Lower lobe of right lung (tissue), 2 donors: ENCODE data around the gene GSG1L. TPM values are rescaled to one million over a fixed set of nuclear protein-coding genes. Genes with fewer than 3 reads are reported as not detected.

Experiments
- ATAC-seq, 2 donors: fragments of 200-7000 bp; cut with Tn5 transposase; one replicate each; pipeline ENCODE4 v1.9.1; 2020 to 2022; ENCODE audit warnings: mild to moderate bottlenecking in 2 of 2, moderate library complexity in 2 of 2
- DNase-seq: peaks from one replicate; pipeline ENCODE4 v3.0.0-alpha.2; 2020
- H3K27ac ChIP-seq: fragments of 200-600 bp; one replicate; pipeline ENCODE4 v1.8.0; 2022
- H3K27me3 ChIP-seq: fragments of 200-600 bp; one replicate; pipeline ENCODE4 v1.8.0; 2022; ENCODE audit warnings: low read depth
- H3K36me3 ChIP-seq: fragments of 200-600 bp; one replicate; pipeline ENCODE4 v1.8.0; 2022; ENCODE audit warnings: mild to moderate bottlenecking
- H3K4me1 ChIP-seq: fragments of 200-600 bp; one replicate; pipeline ENCODE4 v1.8.0; 2022
- H3K4me3 ChIP-seq: fragments of 200-600 bp; one replicate; pipeline ENCODE4 v1.8.0; 2022; ENCODE audit warnings: mild to moderate bottlenecking
- H3K9me3 ChIP-seq: fragments of 200-600 bp; one replicate; pipeline ENCODE4 v1.8.0; 2022
- CTCF ChIP-seq: fragments of 200-600 bp; IDR thresholded peaks from one replicate; pipeline ENCODE4 v1.8.0; 2022; ENCODE audit warnings: antibody characterized with exemption, mild to moderate bottlenecking
- intact Hi-C: fragments of 100-400 bp; cut with DNase I; formaldehyde crosslinking; loops from one replicate; pipeline ENCODE4 v1.11.0; 2022
- total RNA-seq: library from RNA; stranded (reverse); fragmentation: NEBNext Ultra II Directional; extraction: Animal tissue kit (Norgen Biotek cat#: 25700); gene quantifications from one replicate; pipeline ENCODE4 v1.2.1, GENCODE V29; 2021
- donor health status: DM: no; HTN: yes; CAD: no; lungs with severe emphysema.

GSG1L gene
- total RNA-seq, 1 donor from 2014 or later, result 0.30 TPM

GRCh38 chr16:27935076-27935475 lies 128.4 kb downstream of the GSG1L start:
- intact Hi-C loops, result no loop called here
- Histone ChIP-seq H3K27me3 (no peaks in the 10 kb centered on the region), H3K27ac (no peak overlapping the region), H3K4me3 (no peak overlapping the region), H3K9me3 (no peaks in the 10 kb centered on the region), H3K36me3 (no peaks in the 10 kb centered on the region), H3K4me1 (no peaks in the 10 kb centered on the region)
- no peak for DNase-seq
- no peak for ATAC-seq
- TF ChIP-seq CTCF, result no peak

GRCh38 chr16:27932542-27933135 lies 130.9 kb downstream of the GSG1L start:
- Histone ChIP-seq H3K27ac (no peak overlapping the region), H3K4me3 (no peak overlapping the region), H3K9me3 (no peaks in the 10 kb centered on the region), H3K27me3 (no peaks in the 10 kb centered on the region), H3K36me3 (no peaks in the 10 kb centered on the region), H3K4me1 (no peaks in the 10 kb centered on the region)
- no peak for DNase-seq
- intact Hi-C loops, result no loop called here
- ATAC-seq, result no peak
- TF ChIP-seq CTCF, result no peak

DNA sequence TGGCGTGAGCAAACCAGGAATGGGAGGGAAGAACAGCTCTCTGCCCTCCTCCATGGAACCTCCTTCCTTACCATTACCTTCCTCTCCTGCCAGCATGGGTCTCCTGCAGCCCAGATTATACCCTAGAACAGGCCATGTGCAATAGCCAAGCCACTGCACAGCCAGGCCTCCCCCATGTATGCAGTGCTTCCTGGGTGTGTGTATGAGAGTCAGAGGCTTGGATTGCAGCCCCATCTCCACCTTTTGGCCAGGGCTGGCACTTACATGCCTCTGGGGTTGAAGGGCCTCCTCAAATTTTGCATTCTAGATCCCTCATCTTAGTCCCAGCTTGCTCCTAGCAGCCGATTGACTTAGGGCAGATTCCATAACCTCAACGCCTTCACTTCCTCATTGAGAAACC lies 133.7 kb downstream of the GSG1L start:
- ATAC-seq (no peak), DNase-seq (no peak)
- intact Hi-C loops, result no loop called here
- TF ChIP-seq CTCF, result no peak
- no peaks in the 10 kb centered on the region for H3K27me3 ChIP-seq
- no peaks in the 10 kb centered on the region for H3K4me1 ChIP-seq
- H3K36me3 ChIP-seq, result no peaks in the 10 kb centered on the region
- H3K27ac ChIP-seq, result no peak overlapping the region
- H3K9me3 ChIP-seq, result no peaks in the 10 kb centered on the region
- H3K4me3 ChIP-seq, result no peak overlapping the region

DNA sequence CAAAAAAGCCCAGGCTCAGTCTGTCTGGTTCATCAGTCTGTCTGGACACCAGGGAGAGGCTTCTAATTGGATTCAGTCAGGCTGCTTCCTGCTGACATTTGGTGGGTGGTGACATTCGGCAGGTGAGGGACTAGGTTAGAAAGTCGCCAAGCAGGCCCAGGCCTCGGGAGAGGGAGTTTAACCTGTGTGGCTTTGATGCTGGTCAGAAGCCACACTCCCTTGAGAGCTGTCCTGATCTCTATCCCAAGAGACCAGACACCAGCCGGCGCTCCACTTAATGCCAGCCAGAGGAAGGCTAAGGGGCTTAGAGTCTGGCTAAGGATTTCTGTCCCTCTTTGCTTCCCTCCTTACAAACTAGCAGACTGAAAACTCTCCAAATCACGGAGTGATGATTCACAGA lies 135.0 kb downstream of the GSG1L start:
- no peak for TF ChIP-seq CTCF
- Histone ChIP-seq H3K4me1 (no peaks in the 10 kb centered on the region), H3K4me3 (no peak overlapping the region), H3K36me3 (no peaks in the 10 kb centered on the region), H3K9me3 (no peaks in the 10 kb centered on the region), H3K27me3 (no peaks in the 10 kb centered on the region), H3K27ac (no peak overlapping the region)
- intact Hi-C loops, result no loop called here
- no peak for ATAC-seq
- no peak for DNase-seq

- Histone ChIP-seq H3K27me3 (peaks cover 5% of the 10 kb centered on the region), H3K4me3 (no peak overlapping the region), H3K4me1 (no peaks in the 10 kb centered on the region), H3K9me3 (no peaks in the 10 kb centered on the region), H3K36me3 (no peaks in the 10 kb centered on the region), H3K27ac (no peak overlapping the region)
- intact Hi-C loops, result no loop called here
- DNase-seq (no peak), ATAC-seq (no peak)
- no peak for TF ChIP-seq CTCF
Measured at GRCh38 chr16:27927266-27927901, 136.1 kb downstream of the GSG1L start.
